HG03565 (cell line): ENCODE data around the gene ANKS1B.

ENCODE experiments used
- ATAC-seq: cut with Tn5 transposase; IDR thresholded peaks from one replicate; pipeline ENCODE4 v1.9.1; 2021; ENCODE audit warnings: mild to moderate bottlenecking, moderate library complexity; ENCODE audit not compliant: unreplicated experiment

ANKS1B gene

GRCh38 chr12:98751580-98752115 is 1233.1 kb downstream of the ANKS1B start:
- no peak for ATAC-seq

GRCh38 chr12:98750511-98750910 is 1234.2 kb downstream of the ANKS1B start:
- ATAC-seq, result no peak

GRCh38 chr12:98748463-98748862 is 1236.3 kb downstream of the ANKS1B start:
- no peak for ATAC-seq

GRCh38 chr12:98745578-98746391 is 1239.0 kb downstream of the ANKS1B start:
- no peak for ATAC-seq

- no peak for ATAC-seq
Observed at GRCh38 chr12:98744680-98745079, 1240.1 kb downstream of the ANKS1B start.

GRCh38 chr12:98743362-98743953 is 1241.3 kb downstream of the ANKS1B start:
- peak; percentile 55 for ATAC-seq

- no peak for ATAC-seq
Observed at GRCh38 chr12:98741556-98742265, 1243.0 kb downstream of the ANKS1B start.

GRCh38 chr12:98741196-98741555 is 1243.6 kb downstream of the ANKS1B start:
- no peak for ATAC-seq

GRCh38 chr12:98740751-98741150 is 1244.0 kb downstream of the ANKS1B start:
- no peak for ATAC-seq

GRCh38 chr12:98738539-98738938 is 1246.2 kb downstream of the ANKS1B start:
- ATAC-seq, result no peak

- ATAC-seq, result no peak
Observed at GRCh38 chr12:98738002-98738401, 1246.7 kb downstream of the ANKS1B start.

- ATAC-seq, result no peak
Observed at GRCh38 chr12:98737322-98737712, 1247.4 kb downstream of the ANKS1B start.

GRCh38 chr12:98736352-98737321 is 1248.1 kb downstream of the ANKS1B start:
- no peak for ATAC-seq

- ATAC-seq, result no peak
Observed at GRCh38 chr12:98735821-98736220, 1248.9 kb downstream of the ANKS1B start.

GRCh38 chr12:98733667-98734350 is 1250.9 kb downstream of the ANKS1B start:
- ATAC-seq, result no peak

- ATAC-seq, result no peak
Observed at GRCh38 chr12:98730412-98730811, 1254.3 kb downstream of the ANKS1B start.

- ATAC-seq, result no peak
Observed at GRCh38 chr12:98727196-98727595, 1257.5 kb downstream of the ANKS1B start.

GRCh38 chr12:98725476-98726247 is 1259.1 kb downstream of the ANKS1B start:
- peak; percentile 75 for ATAC-seq
